ENCODE results near the gene NAGLU. TPM values are rescaled to one million over a fixed set of nuclear protein-coding genes. Genes with fewer than 3 reads are reported as not detected.

The NAGLU gene
- total RNA-seq, 8 experiments from 2014 or later = 6.3 to 55.8 (median 18.5) TPM

- WGBS, 10 experiments = 60 to 100% (median 81%) methylated on average over 1 to 5 of the region's 8 CpGs; no CpG with 5 or more reads in 5 of the 10 experiments
- no peak for ATAC-seq (replicated peaks in 6 of 8)
- H3K4me3 ChIP-seq = no peak overlapping the region
- peaks cover 16 to 20% of the 10 kb centered on the region in 2 donors for H3K4me1 ChIP-seq (replicated peaks in 1 of 2)
- no peak overlapping the region for H3K27ac ChIP-seq
- in situ Hi-C loops (cut with MboI; ENCODE audit: low pct_unique_long_range_greater_than_20kb in 2 of 9, low sequenced_read_pairs in 9 of 9, unreplicated experiment in 9 of 9) = no loop called here
These were observed 13.2 kb upstream of the NAGLU start for GRCh38 chr17:42522798-42523278.

DNA sequence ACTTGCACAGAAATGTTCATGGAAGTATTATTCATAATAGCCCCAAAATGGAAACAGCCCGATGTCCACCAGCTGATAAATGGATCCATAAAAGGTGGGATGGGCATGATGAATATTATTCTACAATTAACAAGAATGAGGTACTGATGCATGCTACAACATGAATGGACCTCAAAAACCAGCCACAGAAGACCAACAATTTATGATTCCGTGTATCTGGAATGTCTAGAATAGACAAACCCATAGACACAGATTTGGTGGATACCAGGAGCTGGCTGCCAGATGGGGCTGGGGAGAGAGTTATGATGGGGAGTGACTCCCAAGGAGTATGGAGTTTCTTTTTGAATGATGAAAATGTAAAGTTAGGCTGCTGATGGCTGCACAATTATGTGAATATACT, 10.8 kb upstream of the NAGLU start:
- peaks cover 5 to 8% of the 10 kb centered on the region in 2 donors for H3K4me1 ChIP-seq (replicated peaks in 1 of 2)
- in situ Hi-C loops (cut with MboI; ENCODE audit: low pct_unique_long_range_greater_than_20kb in 2 of 9, low sequenced_read_pairs in 9 of 9, unreplicated experiment in 9 of 9) = no loop called here
- ATAC-seq (replicated peaks in 6 of 8) = peak in 1 of 8 experiments; percentile 4
- no peak overlapping the region for H3K4me3 ChIP-seq
- WGBS, 10 experiments = 0 to 100% (median 11%) methylated on average over 1 to 2 of the region's 2 CpGs; no CpG with 5 or more reads in 4 of the 10 experiments
- no peak overlapping the region for H3K27ac ChIP-seq

DNA sequence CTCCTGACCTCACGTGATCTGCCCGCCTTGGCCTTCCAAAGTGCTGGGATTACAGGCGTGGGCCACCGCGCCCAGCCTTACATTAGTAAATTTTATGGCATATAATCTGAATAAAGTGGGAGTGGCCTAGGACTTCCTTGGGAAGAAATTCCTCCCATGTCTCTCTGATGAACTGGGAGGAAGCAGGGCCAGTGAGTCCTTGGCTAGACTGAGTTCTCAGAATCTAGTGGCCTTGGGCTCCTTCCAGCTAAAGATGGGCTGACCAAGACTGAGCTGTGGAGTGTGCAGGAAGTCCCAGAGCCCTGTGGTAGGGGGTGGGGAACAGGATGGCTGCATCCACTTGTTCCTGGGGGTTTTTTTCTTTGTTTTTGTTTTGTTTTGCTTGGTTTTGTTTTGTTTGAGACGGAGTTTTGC, 10.0 kb upstream of the NAGLU start:
- H3K4me1 ChIP-seq (replicated peaks in 1 of 2) = no peaks in the 10 kb centered on the region
- in situ Hi-C loops (cut with MboI; ENCODE audit: low pct_unique_long_range_greater_than_20kb in 2 of 9, low sequenced_read_pairs in 9 of 9, unreplicated experiment in 9 of 9) = no loop called here
- no peak overlapping the region for H3K4me3 ChIP-seq
- no peak overlapping the region for H3K27ac ChIP-seq
- WGBS, 10 experiments = 12 to 97% (median 92%) methylated on average over 2 to 5 of the region's 6 CpGs; no CpG with 5 or more reads in 5 of the 10 experiments
- peak in 3 of 8 experiments; percentile 47 to 52 (median 52) for ATAC-seq (replicated peaks in 6 of 8)

DNA sequence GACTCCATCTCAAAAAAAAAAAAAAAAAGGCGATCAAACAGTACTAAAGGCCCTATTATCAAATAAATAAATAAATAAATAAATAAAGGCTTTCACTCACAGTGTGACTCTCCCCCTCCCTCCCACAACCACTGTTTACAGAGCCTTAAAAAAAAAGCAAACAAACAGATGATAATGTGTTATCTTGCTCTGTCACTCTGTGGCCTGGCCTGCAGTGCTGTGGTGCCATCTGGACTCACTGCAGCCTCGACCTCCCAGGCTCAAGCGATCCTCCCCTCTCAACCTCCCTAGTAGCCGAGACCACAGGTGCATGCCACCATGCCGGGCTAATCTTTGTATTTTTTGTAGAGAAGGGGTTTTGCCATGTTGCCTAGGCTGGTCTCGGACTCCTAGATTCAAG, 8.1 kb upstream of the NAGLU start:
- H3K27ac ChIP-seq = no peak overlapping the region
- in situ Hi-C loops (cut with MboI; ENCODE audit: low pct_unique_long_range_greater_than_20kb in 2 of 9, low sequenced_read_pairs in 9 of 9, unreplicated experiment in 9 of 9) = no loop called here
- ATAC-seq (replicated peaks in 6 of 8) = no peak
- peaks cover 0 to 5% of the 10 kb centered on the region in 2 donors for H3K4me1 ChIP-seq (replicated peaks in 1 of 2)
- WGBS, 10 experiments = 45 to 100% (median 87%) methylated on average over 1 to 4 of the region's 6 CpGs; no CpG with 5 or more reads in 4 of the 10 experiments
- H3K4me3 ChIP-seq = no peak overlapping the region

GRCh38 chr17:42529061-42529460, 7.0 kb upstream of the NAGLU start:
- WGBS, 10 experiments = 63 to 100% (median 84%) methylated on average over 1 to 3 of the region's 3 CpGs; no CpG with 5 or more reads in 5 of the 10 experiments
- no peak for ATAC-seq (replicated peaks in 6 of 8)
- in situ Hi-C loops (cut with MboI; ENCODE audit: low pct_unique_long_range_greater_than_20kb in 2 of 9, low sequenced_read_pairs in 9 of 9, unreplicated experiment in 9 of 9) = no loop called here
- H3K4me3 ChIP-seq = no peak overlapping the region
- no peak overlapping the region for H3K27ac ChIP-seq
- peaks cover 0 to 5% of the 10 kb centered on the region in 2 donors for H3K4me1 ChIP-seq (replicated peaks in 1 of 2)

DNA sequence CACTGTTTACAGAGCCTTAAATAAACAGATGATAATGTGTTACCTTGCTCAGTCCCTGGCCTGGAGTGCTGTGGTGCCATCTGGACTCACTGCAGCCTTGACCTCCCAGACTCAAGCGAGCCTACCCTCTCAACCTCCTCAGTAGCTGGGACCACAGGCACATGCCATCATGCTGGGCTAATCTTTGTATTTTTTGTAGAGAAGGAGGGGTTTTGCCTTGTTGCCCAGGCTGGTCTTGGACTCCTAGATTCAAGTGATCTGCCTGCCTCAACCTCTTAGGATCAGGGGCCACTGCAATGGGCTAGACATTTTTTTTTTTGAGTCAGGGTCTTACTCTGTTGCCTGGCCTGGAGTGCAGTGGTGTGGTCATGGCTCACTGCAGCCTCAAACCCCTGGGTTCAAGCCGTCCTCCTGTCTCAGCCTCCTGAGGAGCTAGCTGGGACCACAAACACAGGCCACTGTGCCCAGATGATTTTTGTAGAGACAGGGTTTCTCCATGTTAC, 5.0 kb upstream of the NAGLU start:
- Histone ChIP-seq H3K4me1 (replicated peaks in 1 of 2) (peaks cover 11 to 17% of the 10 kb centered on the region in 2 donors), H3K27ac (no peak overlapping the region), H3K4me3 (no peak overlapping the region)
- ATAC-seq (replicated peaks in 6 of 8) = peak in 1 of 8 experiments; percentile 3
- WGBS, 10 experiments = 100% methylated on average over 1 of the region's 2 CpGs; no CpG with 5 or more reads in 9 of the 10 experiments
- in situ Hi-C loops (cut with MboI; ENCODE audit: low pct_unique_long_range_greater_than_20kb in 2 of 9, low sequenced_read_pairs in 9 of 9, unreplicated experiment in 9 of 9) = no loop called here

DNA sequence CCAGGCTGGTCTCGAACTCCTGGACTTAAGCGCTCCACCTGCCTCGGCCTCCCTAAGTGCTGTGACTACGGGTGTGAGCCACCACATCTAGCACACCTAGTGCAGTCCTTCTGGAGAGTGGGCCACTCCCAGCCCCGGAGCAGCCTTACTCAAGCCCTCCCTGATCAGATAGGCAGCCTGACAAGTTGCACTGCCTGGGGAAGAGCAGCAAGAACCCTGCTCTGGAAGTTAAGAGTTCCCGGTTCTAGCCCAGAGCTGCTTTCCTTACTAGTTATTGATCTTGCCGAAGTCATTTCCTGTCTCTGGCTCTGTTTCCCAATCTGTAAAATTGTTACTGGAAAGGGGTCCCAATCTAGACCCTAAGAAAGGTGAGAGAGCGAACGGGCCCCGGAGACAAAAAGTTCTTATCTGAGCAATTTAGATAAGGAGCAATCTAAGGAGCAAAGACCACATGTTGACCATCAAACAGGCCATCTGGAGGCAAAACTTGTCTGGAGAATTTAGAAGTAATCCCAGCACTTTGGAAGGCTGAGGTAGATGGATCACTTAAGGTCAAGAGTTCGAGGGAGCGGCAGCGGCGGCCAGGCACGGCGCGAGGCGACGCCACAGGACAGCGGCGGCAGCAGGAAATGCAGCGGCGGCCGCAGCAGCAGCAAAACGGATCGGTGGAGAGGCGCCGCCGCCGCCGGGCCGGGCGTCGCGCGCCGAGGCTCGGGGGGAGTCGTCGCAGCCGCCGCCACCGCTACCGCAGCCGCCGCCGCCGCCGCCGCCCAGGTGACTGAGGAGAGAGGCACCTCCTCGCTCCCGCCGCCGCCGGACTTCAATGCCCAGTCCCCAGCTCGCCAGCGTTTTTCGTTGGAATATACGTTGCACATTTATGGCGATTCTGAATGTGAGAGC, 4.3 kb upstream of the NAGLU start:
- WGBS, 10 experiments = 0 to 100% (median 30%) methylated on average over 1 to 26 of the region's 60 CpGs; no CpG with 5 or more reads in 1 of the 10 experiments

GRCh38 chr17:42535155-42536047, 640 bp upstream of the NAGLU start:
- Histone ChIP-seq H3K4me3 (peak overlapping the region; percentile 53 to 86 (median 81)), H3K4me1 (replicated peaks in 1 of 2) (peaks cover 18 to 24% of the 10 kb centered on the region in 2 donors), H3K27ac (peak overlapping the region; percentile 92 to 94)
- in situ Hi-C loops (cut with MboI; ENCODE audit: low pct_unique_long_range_greater_than_20kb in 2 of 9, low sequenced_read_pairs in 9 of 9, unreplicated experiment in 9 of 9) = no loop called here
- peak in 1 of 8 experiments; percentile 12 for ATAC-seq (replicated peaks in 6 of 8)
- WGBS, 10 experiments = 0 to 80% (median 46%) methylated on average over 2 to 18 of the region's 26 CpGs; no CpG with 5 or more reads in 1 of the 10 experiments

More for the DNA sequence above, 4.3 kb upstream of the NAGLU start:
- in situ Hi-C loops (cut with MboI; ENCODE audit: low pct_unique_long_range_greater_than_20kb in 2 of 9, low sequenced_read_pairs in 9 of 9, unreplicated experiment in 9 of 9) = no loop called here
- Histone ChIP-seq H3K4me3 (peak overlapping the region; percentile 32 to 41 (median 39)), H3K27ac (peak overlapping the region; percentile 64 to 79), H3K4me1 (replicated peaks in 1 of 2) (peaks cover 11 to 17% of the 10 kb centered on the region in 2 donors)
- ATAC-seq (replicated peaks in 6 of 8) = peak; percentile 3 to 20 (median 8)

GRCh38 chr17:42536372-42537155, 523 bp downstream of the NAGLU start:
- Histone ChIP-seq H3K27ac (peak overlapping the region; percentile 92 to 94), H3K4me3 (peak overlapping the region; percentile 53 to 86 (median 81)), H3K4me1 (replicated peaks in 1 of 2) (peaks cover 18 to 21% of the 10 kb centered on the region in 2 donors)
- 0% methylated on average over 1 to 5 of the region's 65 CpGs; no CpG with 5 or more reads in 8 of the 10 experiments for WGBS, 10 experiments
- in situ Hi-C loops (cut with MboI; ENCODE audit: low pct_unique_long_range_greater_than_20kb in 2 of 9, low sequenced_read_pairs in 9 of 9, unreplicated experiment in 9 of 9) = no loop called here
- ATAC-seq (replicated peaks in 6 of 8) = peak; percentile 57 to 84 (median 80)

DNA sequence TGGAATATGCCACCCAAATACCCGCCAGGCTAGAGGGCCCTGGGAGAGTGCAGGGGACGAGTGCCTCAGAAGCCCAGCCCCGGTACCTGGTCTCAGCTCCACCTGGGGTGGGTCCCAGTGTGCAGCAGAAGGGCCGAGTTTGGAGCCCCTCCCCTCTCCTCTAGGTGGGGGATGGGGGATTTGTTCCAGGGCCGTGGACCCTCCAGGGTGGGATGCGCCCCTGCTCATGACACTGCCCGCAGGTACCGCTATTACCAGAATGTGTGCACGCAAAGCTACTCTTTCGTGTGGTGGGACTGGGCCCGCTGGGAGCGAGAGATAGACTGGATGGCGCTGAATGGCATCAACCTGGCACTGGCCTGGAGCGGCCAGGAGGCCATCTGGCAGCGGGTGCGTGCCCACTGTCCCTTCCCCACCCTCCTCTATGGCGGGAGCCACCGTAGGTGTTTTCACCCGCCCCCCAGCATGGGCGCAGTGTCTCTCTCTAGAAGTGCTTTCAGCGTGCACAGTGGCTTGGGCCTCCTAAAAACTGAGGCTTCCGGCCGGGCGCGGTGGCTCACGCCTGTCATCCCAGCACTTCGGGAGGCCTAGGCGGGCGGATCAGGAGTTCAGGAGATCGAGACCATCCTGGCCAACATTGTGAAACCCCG, 1.2 kb downstream of the NAGLU start:
- 89 to 95% methylated on average over 5 to 12 of the region's 31 CpGs; no CpG with 5 or more reads in 8 of the 10 experiments for WGBS, 10 experiments
- Histone ChIP-seq H3K4me1 (replicated peaks in 1 of 2) (peaks cover 18 to 19% of the 10 kb centered on the region in 2 donors), H3K27ac (peak overlapping the region; percentile 92 to 94), H3K4me3 (peak overlapping the region; percentile 53 to 86 (median 81))
- in situ Hi-C loops (cut with MboI; ENCODE audit: low pct_unique_long_range_greater_than_20kb in 2 of 9, low sequenced_read_pairs in 9 of 9, unreplicated experiment in 9 of 9) = no loop called here
- no peak for ATAC-seq (replicated peaks in 6 of 8)

- Histone ChIP-seq H3K4me3 (no peak overlapping the region), H3K27ac (no peak overlapping the region), H3K4me1 (replicated peaks in 1 of 2) (peaks cover 18 to 19% of the 10 kb centered on the region in 2 donors)
- in situ Hi-C loops (cut with MboI; ENCODE audit: low pct_unique_long_range_greater_than_20kb in 2 of 9, low sequenced_read_pairs in 9 of 9, unreplicated experiment in 9 of 9) = no loop called here
- WGBS, 10 experiments = 85 to 100% (median 100%) methylated on average over 1 to 3 of the region's 5 CpGs; no CpG with 5 or more reads in 5 of the 10 experiments
- no peak for ATAC-seq (replicated peaks in 6 of 8)
These were observed 1.9 kb downstream of the NAGLU start for GRCh38 chr17:42537826-42538451.

Data from motor neuron (in vitro differentiated cells).